ENCODE data around the gene FCER1G.
A peak's percentile ranks its signal among the peaks of the same experiment; 100 is the strongest.
"Not testable (repeated sequence)": the region's sequence is repeated elsewhere in the genome, so short reads cannot be mapped to it uniquely, and the experiment has no call there.

Gene FCER1G

GRCh38 chr1:161222175-161223019, 7.3 kb downstream of the FCER1G start:
- no peak for DNase-seq (ENCODE audit: low read depth in 1 of 2, low spot score in 1 of 2)
- Histone ChIP-seq H3K4me3 (replicated peaks; ENCODE audit: insufficient read depth, low read length) (no peak overlapping the region), H3K27ac (replicated peaks) (no peak overlapping the region), H3K27me3 (ENCODE audit: insufficient read depth, poor library complexity, severe bottlenecking) (no peaks in the 10 kb centered on the region)
- TF ChIP-seq REST (IDR thresholded peaks at IDR 0.05; ENCODE audit: insufficient replicate concordance, low read depth), result no peak
- no peak for TF ChIP-seq GABPA (IDR thresholded peaks at IDR 0.05; ENCODE audit: low read depth)
- TF ChIP-seq SPI1 (IDR thresholded peaks at IDR 0.05; ENCODE audit: borderline replicate concordance, low read depth), result no peak
- no peak for TF ChIP-seq POLR2AphosphoS5 (IDR thresholded peaks at IDR 0.05; ENCODE audit: low read depth)
- no peak for TF ChIP-seq CTCF (IDR thresholded peaks at IDR 0.05; ENCODE audit: insufficient read depth, low read length)

- Histone ChIP-seq H3K27ac (replicated peaks) (no peak overlapping the region), H3K27me3 (ENCODE audit: insufficient read depth, poor library complexity, severe bottlenecking) (no peaks in the 10 kb centered on the region), H3K4me3 (replicated peaks; ENCODE audit: insufficient read depth, low read length) (no peak overlapping the region)
- TF ChIP-seq GABPA (IDR thresholded peaks at IDR 0.05; ENCODE audit: low read depth) (no peak), POLR2AphosphoS5 (IDR thresholded peaks at IDR 0.05; ENCODE audit: low read depth) (no peak), SPI1 (IDR thresholded peaks at IDR 0.05; ENCODE audit: borderline replicate concordance, low read depth) (no peak), REST (IDR thresholded peaks at IDR 0.05; ENCODE audit: insufficient replicate concordance, low read depth) (no peak), CTCF (IDR thresholded peaks at IDR 0.05; ENCODE audit: insufficient read depth, low read length) (no peak)
- DNase-seq (ENCODE audit: low read depth in 1 of 2, low spot score in 1 of 2), result no peak
Observed at GRCh38 chr1:161223805-161224694, 9.0 kb downstream of the FCER1G start.

- H3K27ac ChIP-seq (replicated peaks), result peak overlapping the region; percentile 24; the same call in 1 of the 2 replicates
- not testable (repeated sequence) for H3K27me3 ChIP-seq (ENCODE audit: insufficient read depth, poor library complexity, severe bottlenecking); H3K4me3 ChIP-seq (replicated peaks; ENCODE audit: insufficient read depth, low read length); DNase-seq (ENCODE audit: low read depth in 1 of 2, low spot score in 1 of 2)
Observed at GRCh38 chr1:161224695-161225087, 9.6 kb downstream of the FCER1G start.

GRCh38 chr1:161225178-161225533, 10.1 kb downstream of the FCER1G start:
- DNase-seq (ENCODE audit: low read depth in 1 of 2, low spot score in 1 of 2), result no peak
- TF ChIP-seq CTCF (IDR thresholded peaks at IDR 0.05; ENCODE audit: insufficient read depth, low read length) (no peak), POLR2AphosphoS5 (IDR thresholded peaks at IDR 0.05; ENCODE audit: low read depth) (no peak), REST (IDR thresholded peaks at IDR 0.05; ENCODE audit: insufficient replicate concordance, low read depth) (no peak), GABPA (IDR thresholded peaks at IDR 0.05; ENCODE audit: low read depth) (no peak), SPI1 (IDR thresholded peaks at IDR 0.05; ENCODE audit: borderline replicate concordance, low read depth) (no peak)
- Histone ChIP-seq H3K27ac (replicated peaks) (peak overlapping the region; percentile 24), H3K4me3 (replicated peaks; ENCODE audit: insufficient read depth, low read length) (no peak overlapping the region), H3K27me3 (ENCODE audit: insufficient read depth, poor library complexity, severe bottlenecking) (no peaks in the 10 kb centered on the region)
